Measurements from ENCODE around the gene SLC13A4.

The SLC13A4 gene

DNA sequence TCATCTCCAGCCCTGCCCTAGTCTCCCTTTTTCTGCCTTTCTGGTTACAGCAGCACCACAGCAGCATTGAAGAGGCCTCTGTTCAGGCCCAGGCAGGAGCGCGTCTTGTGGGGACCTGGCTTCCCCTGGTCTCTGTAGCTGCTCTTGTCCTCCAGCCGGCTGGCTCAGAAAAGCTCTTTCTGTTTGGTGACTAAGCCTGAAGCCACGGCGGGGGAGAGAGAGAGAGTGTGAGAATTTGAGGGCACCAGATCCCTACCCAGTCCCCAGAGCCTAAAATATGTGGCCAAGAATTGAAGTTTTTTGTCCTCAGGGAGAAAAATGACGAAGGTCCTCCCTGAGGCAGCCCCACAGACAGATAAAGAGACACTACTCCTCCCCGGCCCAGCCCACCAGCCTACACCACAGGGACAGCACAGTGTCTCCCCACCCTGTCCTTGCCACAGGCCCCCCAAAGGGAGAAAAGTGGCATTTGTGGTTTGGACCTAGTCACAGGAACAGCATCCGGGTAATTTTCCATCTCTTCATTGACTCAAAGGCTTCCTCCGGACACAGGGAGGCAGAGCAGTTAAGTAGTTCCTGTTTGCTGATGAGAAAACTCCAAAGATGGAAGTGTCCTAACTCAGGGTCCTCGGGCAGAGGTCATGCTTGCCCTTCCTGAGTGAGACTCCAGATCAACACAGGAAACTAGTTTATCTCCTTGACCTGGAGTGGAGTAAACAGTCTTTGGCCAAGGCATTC lies 33.9 kb upstream of the SLC13A4 start:
- Mint-ChIP-seq H3K9me3 (no peaks in the 10 kb centered on the region), H3K27me3 (peaks cover 53% of the 10 kb centered on the region), H3K4me1 (ENCODE audit: low read depth) (no peaks in the 10 kb centered on the region), H3K27ac (no peak overlapping the region), H3K36me3 (ENCODE audit: low read depth) (no peaks in the 10 kb centered on the region), H3K4me3 (no peak overlapping the region)
- no peak for DNase-seq

DNA sequence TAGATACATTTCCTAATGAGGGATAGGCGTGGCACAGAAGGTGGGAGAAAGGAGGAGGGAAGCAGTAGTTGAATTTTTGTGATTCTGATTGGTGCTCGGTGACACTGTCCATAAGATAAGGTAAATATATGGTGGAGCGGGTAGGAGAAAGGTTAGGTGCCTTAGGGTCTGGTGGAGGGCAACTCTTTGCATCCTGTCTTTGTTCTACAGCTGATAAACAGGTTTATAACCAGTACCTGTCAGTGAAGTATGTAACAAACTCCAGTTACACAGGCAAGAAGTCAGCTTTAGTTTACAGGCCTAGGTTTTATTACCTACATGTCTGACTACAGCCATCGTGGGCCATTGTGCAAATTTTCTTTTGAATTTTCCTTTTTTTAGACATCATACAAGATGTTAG lies 31.5 kb upstream of the SLC13A4 start:
- Mint-ChIP-seq H3K36me3 (ENCODE audit: low read depth) (no peaks in the 10 kb centered on the region), H3K27ac (no peak overlapping the region), H3K4me3 (no peak overlapping the region), H3K27me3 (peaks cover 70% of the 10 kb centered on the region), H3K9me3 (no peaks in the 10 kb centered on the region), H3K4me1 (ENCODE audit: low read depth) (no peaks in the 10 kb centered on the region)
- DNase-seq: no peak

DNA sequence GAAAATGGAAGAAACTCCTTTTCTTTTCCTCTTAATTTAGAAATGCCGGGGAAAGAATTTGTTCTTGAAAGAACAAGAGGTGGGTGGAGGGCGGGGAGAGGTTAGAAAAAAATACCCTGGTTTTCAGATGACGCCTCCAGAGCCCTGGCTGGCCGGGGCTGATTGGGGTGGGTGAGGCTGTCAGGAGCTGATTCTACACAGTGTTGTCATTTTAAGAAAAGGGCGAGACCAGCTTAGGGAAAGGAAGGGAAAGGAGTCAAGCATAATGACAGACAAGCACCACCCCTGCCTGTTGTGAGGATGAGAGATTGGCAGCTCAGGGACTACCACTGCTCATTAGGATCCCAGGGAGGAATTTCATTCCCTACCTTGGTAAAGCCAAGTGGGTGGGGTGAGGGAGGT lies 30.5 kb upstream of the SLC13A4 start:
- no peak overlapping the region for H3K27ac Mint-ChIP-seq
- no peak overlapping the region for H3K4me3 Mint-ChIP-seq
- no peak for DNase-seq
- peaks cover 68% of the 10 kb centered on the region for H3K27me3 Mint-ChIP-seq
- no peaks in the 10 kb centered on the region for H3K9me3 Mint-ChIP-seq
- no peaks in the 10 kb centered on the region for H3K36me3 Mint-ChIP-seq (ENCODE audit: low read depth)
- no peaks in the 10 kb centered on the region for H3K4me1 Mint-ChIP-seq (ENCODE audit: low read depth)

DNA sequence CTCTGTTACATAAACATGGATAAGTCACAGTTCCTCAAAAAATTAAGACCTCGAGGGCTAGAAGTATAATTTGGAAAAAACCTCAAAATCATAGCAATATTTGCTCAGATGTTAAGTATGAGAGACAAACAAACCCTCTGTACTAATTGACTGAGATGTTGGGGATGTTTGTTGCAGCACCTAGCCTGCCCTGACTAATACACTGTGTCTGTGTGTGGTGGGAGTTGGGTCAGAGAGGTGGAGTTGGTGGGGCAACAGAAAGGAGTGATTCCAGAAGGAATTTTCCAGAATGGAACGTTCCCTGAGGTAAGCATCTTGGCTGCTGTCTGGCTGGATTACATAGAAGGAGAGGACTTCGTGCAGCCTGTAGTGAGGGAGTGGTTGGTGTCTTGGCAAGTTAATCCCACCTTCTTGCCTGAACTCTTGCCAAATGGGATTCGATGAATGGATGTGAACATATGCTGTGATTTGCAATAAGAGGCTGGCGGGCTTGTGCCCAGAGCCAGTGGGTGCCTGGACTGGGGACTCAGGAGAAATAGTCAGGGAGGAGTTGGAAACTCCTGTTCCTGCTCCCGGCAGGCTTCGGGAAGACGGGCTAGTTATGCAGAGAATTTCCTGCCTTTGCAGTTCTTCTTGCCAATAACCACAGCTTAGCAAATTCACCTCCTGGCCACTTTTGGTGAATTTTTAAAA lies 29.9 kb upstream of the SLC13A4 start:
- Mint-ChIP-seq H3K4me3 (no peak overlapping the region), H3K27me3 (peaks cover 67% of the 10 kb centered on the region), H3K9me3 (no peaks in the 10 kb centered on the region), H3K4me1 (ENCODE audit: low read depth) (no peaks in the 10 kb centered on the region), H3K36me3 (ENCODE audit: low read depth) (no peaks in the 10 kb centered on the region), H3K27ac (no peak overlapping the region)
- no peak for DNase-seq

DNA sequence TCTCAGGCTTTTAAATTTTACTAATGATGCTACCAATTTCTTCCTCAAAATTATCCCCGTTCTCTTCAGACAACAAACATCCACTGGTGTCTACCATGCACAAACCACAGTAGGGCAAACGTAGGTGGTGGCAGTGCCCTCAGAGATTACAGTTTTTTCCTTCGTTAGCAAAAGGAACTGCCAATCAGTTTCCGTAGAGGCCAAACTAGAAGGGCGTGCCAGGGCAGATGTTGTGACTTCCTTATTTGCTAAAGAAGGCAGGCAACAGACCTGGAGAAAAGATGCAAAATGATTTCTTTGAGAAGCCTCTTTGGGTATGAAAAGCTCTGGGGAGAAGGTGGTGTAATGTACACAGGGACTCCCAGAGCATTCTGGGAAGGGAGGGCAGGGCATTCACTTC lies 28.2 kb upstream of the SLC13A4 start:
- no peak for DNase-seq
- Mint-ChIP-seq H3K27me3 (peaks cover 54% of the 10 kb centered on the region), H3K4me3 (no peak overlapping the region), H3K9me3 (no peaks in the 10 kb centered on the region), H3K4me1 (ENCODE audit: low read depth) (no peaks in the 10 kb centered on the region), H3K36me3 (ENCODE audit: low read depth) (no peaks in the 10 kb centered on the region), H3K27ac (no peak overlapping the region)

DNA sequence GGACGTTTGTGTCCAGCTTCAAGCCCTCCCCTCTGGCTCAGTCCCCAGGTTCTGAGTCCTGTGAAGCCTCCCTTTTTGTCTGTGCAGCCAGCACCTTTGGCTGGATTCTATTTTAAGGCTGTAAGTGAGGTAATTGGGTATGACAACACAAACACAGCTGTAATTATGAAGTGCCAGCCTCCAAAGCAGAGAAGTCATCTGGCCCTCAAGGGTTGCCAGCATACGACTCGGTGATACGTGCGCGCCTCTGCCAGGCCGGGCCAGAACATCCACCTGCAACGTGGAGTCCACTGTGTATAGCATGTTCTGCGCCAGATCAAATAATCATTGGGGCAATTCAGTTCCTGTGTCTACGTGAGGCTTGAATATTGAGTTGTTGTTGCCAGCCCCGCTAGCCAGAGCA lies 27.4 kb upstream of the SLC13A4 start:
- H3K4me3 Mint-ChIP-seq: no peak overlapping the region

DNA sequence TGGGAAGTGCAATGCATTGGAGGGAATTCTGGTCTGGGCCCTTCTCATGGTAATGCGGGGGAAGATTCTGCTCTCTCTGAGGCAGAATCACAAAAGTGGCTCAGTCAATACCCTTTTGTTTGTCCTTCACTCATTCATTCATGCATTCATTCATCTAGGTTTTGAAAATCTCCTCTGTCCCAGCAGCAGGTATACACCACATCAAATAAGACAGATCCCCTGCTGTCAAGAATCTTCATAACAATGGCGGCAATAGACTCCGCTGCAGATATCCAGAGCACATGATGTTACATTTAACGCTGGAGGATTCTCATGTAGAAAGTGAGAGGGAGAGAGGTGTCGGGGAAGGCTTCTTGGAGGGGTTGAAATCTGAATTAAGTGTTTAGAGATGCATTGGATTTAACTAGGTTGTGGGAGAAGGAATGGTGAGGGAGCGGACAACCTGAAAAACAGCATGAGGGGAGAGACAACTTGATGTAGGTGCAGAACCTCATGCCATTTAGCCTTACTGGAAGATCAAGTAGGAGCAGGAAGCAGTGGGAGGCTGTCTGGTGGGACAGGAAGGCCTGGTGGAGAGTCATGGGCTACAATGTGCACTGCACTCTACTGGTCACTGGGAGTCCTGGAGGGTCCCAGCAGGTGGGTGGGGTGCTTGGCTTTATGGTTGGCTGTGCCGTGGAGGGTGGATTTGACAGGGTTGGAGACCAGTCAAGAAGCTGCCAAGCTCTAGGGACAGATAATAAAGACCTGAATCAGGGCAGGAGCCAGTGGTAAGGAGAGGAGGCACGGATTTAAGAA lies 25.8 kb upstream of the SLC13A4 start:
- H3K4me1 Mint-ChIP-seq (ENCODE audit: low read depth): no peaks in the 10 kb centered on the region
- DNase-seq: no peak
- H3K36me3 Mint-ChIP-seq (ENCODE audit: low read depth): no peaks in the 10 kb centered on the region
- no peak overlapping the region for H3K27ac Mint-ChIP-seq
- H3K4me3 Mint-ChIP-seq: no peak overlapping the region
- peaks cover 38% of the 10 kb centered on the region for H3K27me3 Mint-ChIP-seq
- no peaks in the 10 kb centered on the region for H3K9me3 Mint-ChIP-seq

More for the DNA sequence above, 27.4 kb upstream of the SLC13A4 start:
- no peak overlapping the region for H3K27ac Mint-ChIP-seq
- H3K9me3 Mint-ChIP-seq: no peaks in the 10 kb centered on the region
- H3K27me3 Mint-ChIP-seq: peaks cover 50% of the 10 kb centered on the region
- H3K36me3 Mint-ChIP-seq (ENCODE audit: low read depth): no peaks in the 10 kb centered on the region
- H3K4me1 Mint-ChIP-seq (ENCODE audit: low read depth): no peaks in the 10 kb centered on the region
- DNase-seq: no peak

DNA sequence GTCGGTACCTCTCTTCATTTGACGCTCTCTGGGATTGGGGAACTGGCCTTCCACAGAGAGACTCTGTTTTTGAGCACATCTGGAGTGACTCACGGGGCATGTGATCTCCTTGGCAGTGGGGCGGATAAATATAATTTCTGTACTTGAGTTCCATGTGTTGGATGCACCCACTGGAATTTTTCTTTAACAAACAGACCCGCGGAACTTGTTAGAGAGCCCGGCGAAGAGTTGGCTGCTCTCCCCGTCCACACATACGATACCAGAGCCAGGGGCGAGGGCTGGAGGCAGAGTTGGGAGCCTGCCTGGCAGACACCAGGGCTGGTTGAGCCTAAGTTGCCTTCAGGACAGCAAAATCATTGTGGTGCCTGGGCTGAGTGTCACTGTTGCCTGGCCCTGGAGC lies 20.8 kb upstream of the SLC13A4 start, which contains the start of gene FAM180A:
Gene FAM180A (minus strand): TSS at position 44 of the 400 bp plus-strand sequence. CDS start 233 bp downstream, outside the sequence.
- DNase-seq: no peak
- Mint-ChIP-seq H3K4me3 (no peak within 1 kb of the TSS), H3K27me3 (peaks cover 4% of the 10 kb centered on the region), H3K36me3 (ENCODE audit: low read depth) (no peaks in the 10 kb centered on the region), H3K9me3 (no peaks in the 10 kb centered on the region), H3K27ac (no peak within 1 kb of the TSS), H3K4me1 (ENCODE audit: low read depth) (no peaks in the 10 kb centered on the region)

DNA sequence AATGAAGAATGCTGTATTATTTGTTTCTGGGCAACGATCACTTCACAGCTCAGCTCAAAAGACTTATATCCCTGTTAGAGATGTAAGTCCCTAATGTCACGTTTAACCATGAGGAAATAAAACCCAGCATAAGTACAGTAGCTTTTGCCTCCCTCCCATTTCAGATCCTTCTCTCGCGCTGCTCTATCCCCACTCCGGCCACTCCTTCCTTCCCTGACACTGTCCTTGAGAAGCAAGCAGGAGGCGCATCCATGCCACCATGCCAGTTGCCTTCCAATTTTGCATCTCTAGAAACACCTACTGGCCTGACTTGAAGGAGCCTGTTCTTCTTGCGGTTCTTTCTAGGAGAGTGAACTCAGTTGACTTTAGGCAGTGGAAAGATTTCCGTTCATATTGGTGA lies 19.4 kb upstream of the SLC13A4 start:
- no peaks in the 10 kb centered on the region for H3K9me3 Mint-ChIP-seq
- no peak overlapping the region for H3K4me3 Mint-ChIP-seq
- H3K27me3 Mint-ChIP-seq: peaks cover 4% of the 10 kb centered on the region

DNA sequence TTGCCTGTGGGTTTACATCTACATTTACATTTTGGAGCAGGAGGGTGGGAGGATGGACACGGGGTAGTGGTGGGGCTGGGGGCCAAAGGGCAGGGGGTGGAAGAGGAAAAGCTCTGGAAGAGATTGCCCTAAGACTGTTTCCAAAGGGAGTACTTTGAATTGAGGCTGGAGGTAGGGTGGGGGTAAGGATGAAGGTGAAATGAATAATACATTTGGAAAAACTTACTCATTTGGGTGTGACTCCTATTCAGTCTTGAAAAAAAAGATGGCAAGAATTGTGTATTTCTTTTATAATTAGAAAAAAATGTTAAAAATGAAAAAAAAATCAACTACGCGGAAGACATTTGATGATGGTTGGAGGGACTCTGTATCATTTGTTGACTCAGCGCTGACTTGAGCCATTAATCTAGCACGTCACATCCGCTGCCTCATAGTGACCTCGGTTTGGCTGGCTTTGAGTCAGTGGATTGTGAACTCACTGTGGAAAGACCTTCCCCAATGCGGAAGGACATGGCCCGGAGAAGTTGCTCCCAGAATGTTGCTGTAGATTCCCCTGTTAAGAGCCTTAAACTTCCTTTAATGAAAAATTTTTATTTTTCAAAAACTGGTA lies 17.8 kb upstream of the SLC13A4 start:
- Mint-ChIP-seq H3K4me3 (no peak overlapping the region), H3K27me3 (peaks cover 8% of the 10 kb centered on the region), H3K36me3 (ENCODE audit: low read depth) (no peaks in the 10 kb centered on the region), H3K9me3 (no peaks in the 10 kb centered on the region), H3K4me1 (ENCODE audit: low read depth) (no peaks in the 10 kb centered on the region), H3K27ac (no peak overlapping the region)
- DNase-seq: no peak

More for the DNA sequence above, 19.4 kb upstream of the SLC13A4 start:
- H3K27ac Mint-ChIP-seq: no peak overlapping the region
- no peak for DNase-seq
- no peaks in the 10 kb centered on the region for H3K36me3 Mint-ChIP-seq (ENCODE audit: low read depth)
- H3K4me1 Mint-ChIP-seq (ENCODE audit: low read depth): no peaks in the 10 kb centered on the region

DNA sequence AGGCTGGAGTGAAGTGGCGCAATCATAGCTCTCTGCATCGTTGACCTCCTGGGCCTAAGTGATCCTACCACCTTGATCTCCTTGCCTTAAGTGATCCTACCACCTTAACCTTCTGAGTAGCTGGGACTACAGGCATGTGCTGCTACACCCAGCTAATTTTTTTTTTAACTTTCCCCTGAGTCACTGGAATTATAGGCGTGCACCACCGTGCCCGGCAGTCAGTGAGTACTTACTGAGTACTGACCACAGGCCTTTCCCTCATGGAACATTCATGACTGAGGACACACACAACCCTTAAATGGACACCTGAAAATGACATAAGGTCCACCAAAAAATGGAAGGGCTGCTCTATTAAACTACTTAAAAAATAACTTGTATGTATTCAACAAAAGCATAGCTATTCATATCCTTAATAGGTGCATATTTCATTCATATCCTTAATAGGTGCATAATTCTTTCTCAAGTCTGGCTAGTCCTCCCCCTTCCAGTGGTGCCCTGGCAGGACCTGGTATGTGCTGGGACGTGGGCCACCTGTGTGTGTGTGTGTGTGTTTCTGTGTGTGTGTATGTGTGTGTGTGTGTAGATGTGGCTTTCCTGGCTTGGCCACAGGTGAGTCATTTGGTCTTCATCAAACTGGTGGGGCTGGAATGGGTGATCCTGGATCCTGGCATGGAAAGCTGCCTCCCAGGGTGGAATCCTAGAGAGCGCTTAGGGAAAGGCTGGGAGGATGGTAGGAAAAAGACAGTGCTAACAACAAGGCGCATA lies 17.1 kb upstream of the SLC13A4 start:
- no peak overlapping the region for H3K27ac Mint-ChIP-seq
- DNase-seq: no peak
- H3K27me3 Mint-ChIP-seq: peaks cover 8% of the 10 kb centered on the region
- no peak overlapping the region for H3K4me3 Mint-ChIP-seq
- no peaks in the 10 kb centered on the region for H3K4me1 Mint-ChIP-seq (ENCODE audit: low read depth)
- H3K36me3 Mint-ChIP-seq (ENCODE audit: low read depth): no peaks in the 10 kb centered on the region
- H3K9me3 Mint-ChIP-seq: no peaks in the 10 kb centered on the region

DNA sequence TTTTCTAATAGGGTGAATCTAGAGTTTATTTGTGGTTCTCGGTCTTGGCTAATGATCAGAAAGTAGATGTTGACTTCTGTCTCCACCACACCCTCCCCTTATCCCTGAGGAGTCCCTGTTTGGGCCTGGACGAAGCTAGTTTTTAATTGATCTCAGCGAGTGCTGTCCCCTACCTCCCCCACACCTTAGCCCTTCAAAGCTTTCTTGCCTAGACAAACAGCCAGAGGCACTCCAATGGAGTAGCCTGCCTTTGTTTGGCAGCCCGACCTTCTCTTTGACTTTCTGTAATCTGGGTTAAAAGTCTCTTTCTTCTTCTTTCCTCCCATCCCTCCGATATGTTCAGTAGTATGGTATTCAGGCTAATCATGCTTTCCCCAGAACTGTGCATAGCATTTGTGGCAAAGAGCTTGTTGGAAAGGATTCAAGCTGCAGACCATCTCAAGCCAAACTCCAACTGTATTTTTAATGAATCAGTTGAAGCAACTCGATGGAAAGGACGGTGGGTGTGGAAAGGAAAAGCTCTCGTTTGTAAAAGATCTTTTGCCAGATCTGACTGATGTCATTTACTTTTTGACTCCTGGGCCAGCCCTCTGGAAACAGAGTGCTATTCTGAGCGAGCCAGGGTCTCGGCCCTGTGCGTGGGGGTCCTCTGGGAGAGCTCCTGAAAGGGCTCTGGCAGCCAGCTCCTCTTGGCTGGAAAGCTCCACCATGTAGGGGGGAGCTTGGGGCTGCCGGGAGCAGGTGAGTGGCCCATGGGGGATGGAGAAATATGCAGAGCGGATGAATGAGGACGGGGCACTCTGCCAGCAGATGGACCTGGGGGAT lies 16.1 kb upstream of the SLC13A4 start:
- Mint-ChIP-seq H3K9me3 (no peaks in the 10 kb centered on the region), H3K36me3 (ENCODE audit: low read depth) (no peaks in the 10 kb centered on the region), H3K27ac (no peak overlapping the region), H3K27me3 (peaks cover 8% of the 10 kb centered on the region), H3K4me1 (ENCODE audit: low read depth) (no peaks in the 10 kb centered on the region), H3K4me3 (no peak overlapping the region)
- no peak for DNase-seq

DNA sequence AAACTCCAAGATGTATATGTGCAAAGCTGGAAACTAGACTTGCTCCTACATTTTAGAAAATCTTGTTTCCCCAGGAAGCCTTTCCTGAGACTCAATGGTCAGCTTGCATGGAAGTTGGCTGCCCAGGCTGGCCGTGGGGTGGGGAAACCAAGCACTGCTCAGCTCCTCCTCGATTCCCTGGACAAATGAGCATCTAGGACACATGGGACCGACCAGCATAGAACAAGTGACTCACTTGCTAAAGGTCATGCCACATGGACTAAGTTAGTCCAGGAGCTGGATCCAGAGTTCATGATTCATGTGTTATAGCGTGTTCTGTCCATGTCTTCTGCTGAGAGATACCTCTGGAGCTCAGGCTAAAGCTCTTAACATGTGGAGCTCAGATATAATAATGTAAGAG lies 14.4 kb upstream of the SLC13A4 start:
- Mint-ChIP-seq H3K4me3 (no peak overlapping the region), H3K27ac (no peak overlapping the region), H3K36me3 (ENCODE audit: low read depth) (no peaks in the 10 kb centered on the region), H3K9me3 (no peaks in the 10 kb centered on the region), H3K27me3 (peaks cover 8% of the 10 kb centered on the region), H3K4me1 (ENCODE audit: low read depth) (no peaks in the 10 kb centered on the region)
- no peak for DNase-seq
